HepG2 (cell line): Measurements from ENCODE around the gene NPHS1. TPM values are rescaled to one million over a fixed set of nuclear protein-coding genes. Genes with fewer than 3 reads are reported as not detected.

Source experiments
- ATAC-seq: fragments of 200-7000 bp; cut with Tn5 transposase; 3 replicates; pipeline ENCODE4 v1.9.1; 2020; ENCODE audit warnings: mild to moderate bottlenecking, moderate library complexity
- BruUV-seq: library from RNA; stranded (reverse); fragments of 400-500 nt; replicated peaks from 2 replicates; lab custom pipeline; 2021; lab: Mats Ljungman, UMichigan
- CTCF ChIA-PET: fragments of 300-600 bp; formaldehyde crosslinking; extraction: SDS; loops from one replicate; lab custom pipeline; 2021; ENCODE audit warnings: low total read pairs, inconsistent platforms, low intra/inter-chr PET ratio; lab: Yijun Ruan, JAX
- POLR2A ChIA-PET: fragments of 350-600 bp; sonication (Branson Sonifier 250); formaldehyde crosslinking; loops from one replicate; lab custom pipeline; 2020; ENCODE audit warnings: antibody characterized with exemption, inconsistent platforms; lab: Yijun Ruan, JAX
- DNase-seq: peaks from one replicate; pipeline ENCODE4 v3.0.0-alpha.2; 2015; ENCODE audit warnings: low spot score
- FAIRE-seq: peaks from 3 replicates; lab custom pipeline; 2011; peaks lifted over from hg19 to GRCh38; lab: Jason Lieb, UNC
- H2AFZ ChIP-seq: one replicate; pipeline ENCODE4 v1.6.1; 2011; ENCODE audit warnings: low read length, inconsistent platforms
- H3K27ac ChIP-seq: fragments of 300-600 bp; 3 replicates; pipeline ENCODE4 v1.8.0; 2011; ENCODE audit warnings: mixed run types, mild to moderate bottlenecking, mixed read lengths, low read length, inconsistent platforms; ENCODE audit not compliant: insufficient read depth; ENCODE audit errors: extremely low read length
- H3K27me3 ChIP-seq, 2 experiments: fragments of 200-600 bp in 1 of 2; 2 replicates in 1 of 2; 3 replicates in 1 of 2; pipeline versions ENCODE4 v1.6.0 to v1.8.0; 2011; ENCODE audit warnings: low read length in 2 of 2, mild to moderate bottlenecking in 2 of 2, moderate library complexity in 2 of 2, inconsistent platforms in 1 of 2; ENCODE audit not compliant: insufficient read depth in 2 of 2, control insufficient read depth in 1 of 2
- H3K36me3 ChIP-seq, 2 experiments: fragments of 200-600 bp in 1 of 2; replicated peaks in 1 of 2; 2 replicates in 1 of 2; 3 replicates in 1 of 2; pipeline versions ENCODE4 v1.5.1 to v1.8.0; 2011; ENCODE audit warnings: low read length in 2 of 2, inconsistent platforms in 1 of 2; ENCODE audit not compliant: insufficient read depth in 2 of 2, control insufficient read depth in 1 of 2
- H3K4me1 ChIP-seq: 2 replicates; pipeline ENCODE4 v1.5.1; 2012; ENCODE audit warnings: low read length, inconsistent platforms; ENCODE audit not compliant: insufficient read depth
- H3K4me2 ChIP-seq: 2 replicates; pipeline ENCODE4 v1.6.0; 2011; ENCODE audit warnings: low read depth, low read length, inconsistent platforms
- H3K4me3 ChIP-seq, 3 experiments: fragments of 200-600 bp in 1 of 3; sonication (generic), shearing (Covaris generic) in 1 of 3; replicated peaks in 1 of 3; 2 replicates each; pipeline ENCODE4 v1.5.1; 2011 to 2016; ENCODE audit warnings: low read length in 3 of 3, inconsistent platforms in 2 of 3, low read depth in 2 of 3, mild to moderate bottlenecking in 2 of 3, control low read depth in 1 of 3, mixed read lengths in 1 of 3; ENCODE audit not compliant: insufficient read depth in 1 of 3
- H3K79me2 ChIP-seq: one replicate; pipeline ENCODE4 v1.6.1; 2011; ENCODE audit warnings: low read length, inconsistent platforms; ENCODE audit not compliant: insufficient read depth
- H3K9ac ChIP-seq: 2 replicates; pipeline ENCODE4 v1.6.0; 2011; ENCODE audit warnings: mild to moderate bottlenecking, low read depth, low read length, inconsistent platforms; ENCODE audit not compliant: insufficient read depth
- H3K9me3 ChIP-seq: 2 replicates; pipeline ENCODE4 v1.5.1; 2012; ENCODE audit warnings: mild to moderate bottlenecking, low read length
- H4K20me1 ChIP-seq: 2 replicates; pipeline ENCODE4 v1.6.0; 2011; ENCODE audit warnings: inconsistent platforms, mild to moderate bottlenecking, low read length, moderate library complexity; ENCODE audit not compliant: insufficient read depth
- EP300 ChIP-seq, 3 experiments: sonication (generic) in 1 of 3; formaldehyde crosslinking in 1 of 3; IDR thresholded peaks; 2 replicates each; pipeline versions ENCODE4 v1.5.1 to v1.6.1; 2011 to 2020; ENCODE audit warnings: low read depth in 2 of 3, low read length in 2 of 3, borderline replicate concordance in 1 of 3, improper control_type of control experiment in 1 of 3, mild to moderate bottlenecking in 1 of 3, missing genetic modification reagents in 1 of 3, moderate library complexity in 1 of 3
- JUND ChIP-seq: sonication (generic); formaldehyde crosslinking; IDR thresholded peaks from 2 replicates; pipeline ENCODE4 v1.8.0; 2022; ENCODE audit warnings: mild to moderate bottlenecking, missing genetic modification reagents
- MTA1 ChIP-seq: sonication (generic); formaldehyde crosslinking; IDR thresholded peaks from 2 replicates; pipeline ENCODE4 v1.4.0; 2020; ENCODE audit warnings: missing genetic modification reagents, mild to moderate bottlenecking, borderline replicate concordance
- NR3C1 ChIP-seq: sonication (generic); formaldehyde crosslinking; IDR thresholded peaks from 2 replicates; pipeline ENCODE4 v1.4.0; 2020; ENCODE audit warnings: missing genetic modification reagents
- RXRB ChIP-seq: IDR thresholded peaks from 2 replicates; pipeline ENCODE4 v1.6.1; 2016; ENCODE audit warnings: borderline replicate concordance, missing genetic modification reagents, missing compliant biosample characterization
- SMARCE1 ChIP-seq: fragments of 450-650 bp; IDR thresholded peaks from 2 replicates; pipeline ENCODE4 v1.6.1; 2017; ENCODE audit warnings: borderline replicate concordance
- SP1 ChIP-seq, 2 experiments: fragments of 450-650 bp in 1 of 2; sonication (generic) in 1 of 2; formaldehyde crosslinking in 1 of 2; IDR thresholded peaks; 2 replicates each; pipeline versions ENCODE4 v1.4.0 to v1.6.1; 2016 to 2020; ENCODE audit warnings: missing genetic modification reagents in 1 of 2
- ZBTB21 ChIP-seq: sonication (generic); formaldehyde crosslinking; IDR thresholded peaks from 2 replicates; pipeline ENCODE4 v1.4.0; 2020; ENCODE audit warnings: missing genetic modification reagents
- ZBTB38 ChIP-seq: sonication (generic); formaldehyde crosslinking; IDR thresholded peaks from 2 replicates; pipeline ENCODE4 v1.5.1; 2020; ENCODE audit warnings: mild to moderate bottlenecking, missing genetic modification reagents
- ZEB1 ChIP-seq: IDR thresholded peaks from 2 replicates; pipeline ENCODE4 v1.6.1; 2012; ENCODE audit warnings: mild to moderate bottlenecking, low read depth, inconsistent platforms; ENCODE audit not compliant: insufficient replicate concordance
- ZFP62 ChIP-seq: sonication (generic); formaldehyde crosslinking; IDR thresholded peaks from 2 replicates; pipeline ENCODE4 v1.4.0; 2020; ENCODE audit warnings: missing genetic modification reagents
- ZNF121 ChIP-seq: sonication (generic); formaldehyde crosslinking; IDR thresholded peaks from 2 replicates; pipeline ENCODE4 v1.5.0; 2020; ENCODE audit warnings: mild to moderate bottlenecking, missing genetic modification reagents
- ZNF33B ChIP-seq: sonication (generic); formaldehyde crosslinking; IDR thresholded peaks from 2 replicates; pipeline ENCODE4 v1.5.1; 2020; ENCODE audit warnings: mild to moderate bottlenecking, missing genetic modification reagents
- ZNF563 ChIP-seq: sonication (generic); formaldehyde crosslinking; IDR thresholded peaks from 2 replicates; pipeline ENCODE4 v1.8.0; 2022; ENCODE audit warnings: mild to moderate bottlenecking, moderate library complexity, missing genetic modification reagents
- ZNF678 ChIP-seq: sonication (generic); formaldehyde crosslinking; IDR thresholded peaks from 2 replicates; pipeline ENCODE4 v1.4.0; 2020; ENCODE audit warnings: mild to moderate bottlenecking, missing genetic modification reagents
- ZNF75D ChIP-seq: sonication (generic); formaldehyde crosslinking; IDR thresholded peaks from 2 replicates; pipeline ENCODE4 v1.8.1; 2023; ENCODE audit warnings: missing genetic modification reagents, mild to moderate bottlenecking, borderline replicate concordance
- ZSCAN25 ChIP-seq: sonication (generic); formaldehyde crosslinking; IDR thresholded peaks from 2 replicates; pipeline ENCODE4 v1.8.0; 2022; ENCODE audit warnings: mild to moderate bottlenecking, missing genetic modification reagents
- WGBS: methylation state at CpG from one replicate; pipeline ENCODE4 v1.1.6; 2017; ENCODE audit warnings: low lambda C conversion rate; 5-methylcytosine and 5-hydroxymethylcytosine counted together
- in situ Hi-C: cut with HindIII; loops from 2 replicates; pipeline ENCODE4 v1.10.0; 2017; ENCODE audit warnings: low pct_unique_long_range_greater_than_20kb; ENCODE audit not compliant: extremely low pct_ligation_motif_present
- intact Hi-C: fragments of 100-400 bp; cut with micrococcal nuclease; formaldehyde crosslinking; loops from one replicate; pipeline ENCODE4 v1.10.0; 2022; ENCODE audit not compliant: unreplicated experiment
- polyA plus RNA-seq, 8 experiments: library from polyadenylated mRNA; depleted of rRNA in 3 of 8; stranded (reverse) in 7 of 8; unstranded in 1 of 8; fragments of >200 nt; fragmentation: Illumina TruSeq in 4 of 8; extraction: Trizol in 4 of 8; gene quantifications; 2 replicates each; pipeline versions ENCODE4 v1.2.1 to v1.2.3, GENCODE V29; 2011 to 2016; ENCODE audit warnings: low read depth in 4 of 8, missing spikeins in 1 of 8, mixed read lengths in 1 of 8; ENCODE audit not compliant: insufficient read depth in 1 of 8
- total RNA-seq, 5 experiments: library from RNA; depleted of rRNA; stranded (reverse); fragments of >200 nt; fragmentation: Illumina TruSeq; extraction: Trizol; gene quantifications; 2 replicates each; pipeline ENCODE4 v1.2.3, GENCODE V29; 2016; ENCODE audit warnings: low read depth in 1 of 5
- TF ChIP-seq, protein P1 (sequence below): sonication (generic); formaldehyde crosslinking; IDR thresholded peaks from 2 replicates; pipeline ENCODE4 v1.4.0; 2020; ENCODE audit warnings: missing genetic modification reagents, borderline replicate concordance
- TF ChIP-seq, protein P2 (sequence below): sonication (generic); formaldehyde crosslinking; IDR thresholded peaks from 2 replicates; pipeline ENCODE4 v1.8.0; 2022; ENCODE audit warnings: missing genetic modification reagents, mild to moderate bottlenecking, moderate library complexity, borderline replicate concordance

Gene NPHS1
- total and polyA plus RNA-seq, 2 of the 13 experiments (the other 11 are each of a cell fraction or from before 2014, with no cell fraction given) = not detected

DNA sequence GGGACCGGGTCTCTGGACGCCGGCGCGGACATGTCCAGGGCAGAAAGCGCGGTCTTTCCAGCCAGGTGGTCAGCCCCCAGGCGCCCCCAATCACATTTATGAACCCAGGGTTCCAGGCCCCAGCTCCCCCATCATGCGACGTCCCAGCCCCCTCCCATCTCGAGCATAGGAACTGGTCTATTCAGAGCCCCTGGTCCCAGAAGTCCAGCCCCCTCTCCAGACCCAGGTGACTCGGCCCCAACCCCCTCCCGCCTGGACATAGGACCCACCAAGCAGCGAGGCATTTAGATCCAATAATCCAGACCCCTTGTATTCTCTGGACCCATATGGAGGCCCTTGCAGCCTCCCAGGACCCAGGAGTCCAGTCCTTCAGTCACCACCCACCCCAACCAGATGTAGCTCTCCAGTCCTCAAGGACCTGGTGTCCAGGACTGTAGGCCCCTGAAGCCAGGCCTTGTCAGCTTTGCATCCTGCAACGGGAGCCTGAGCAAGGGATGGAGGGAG is 16.6 kb upstream of the NPHS1 start:
- peak; percentile 13; the same call in 2 of the 3 replicates for ATAC-seq
- no peak overlapping the region for H2AFZ ChIP-seq
- H3K36me3 ChIP-seq = no peaks in the 10 kb centered on the region
- no peak for FAIRE-seq
- H3K4me2 ChIP-seq = peak overlapping the region; percentile 61
- CTCF ChIA-PET = no interaction called here
- no peaks in the 10 kb centered on the region; a peak in 2 of 5 replicates for H3K27me3 ChIP-seq
- intact Hi-C loops (no loop called here), in situ Hi-C loops (no loop called here)
- POLR2A ChIA-PET = no interaction called here
- DNase-seq = no peak
- H3K27ac ChIP-seq = no peak overlapping the region
- WGBS = 0% methylated on average over 4 of the region's 15 CpGs
- H3K4me1 ChIP-seq = peaks cover 16% of the 10 kb centered on the region
- H3K4me3 ChIP-seq = peak overlapping the region; percentile 43 to 52 (median 47); a peak in 4 of 6 replicates
- H3K79me2 ChIP-seq = no peaks in the 10 kb centered on the region
- no peak overlapping the region for H3K9ac ChIP-seq
- no peaks in the 10 kb centered on the region for H3K9me3 ChIP-seq
- BruUV-seq = no TSS peak
- no peaks in the 10 kb centered on the region for H4K20me1 ChIP-seq
- TF ChIP-seq, protein P1, sequence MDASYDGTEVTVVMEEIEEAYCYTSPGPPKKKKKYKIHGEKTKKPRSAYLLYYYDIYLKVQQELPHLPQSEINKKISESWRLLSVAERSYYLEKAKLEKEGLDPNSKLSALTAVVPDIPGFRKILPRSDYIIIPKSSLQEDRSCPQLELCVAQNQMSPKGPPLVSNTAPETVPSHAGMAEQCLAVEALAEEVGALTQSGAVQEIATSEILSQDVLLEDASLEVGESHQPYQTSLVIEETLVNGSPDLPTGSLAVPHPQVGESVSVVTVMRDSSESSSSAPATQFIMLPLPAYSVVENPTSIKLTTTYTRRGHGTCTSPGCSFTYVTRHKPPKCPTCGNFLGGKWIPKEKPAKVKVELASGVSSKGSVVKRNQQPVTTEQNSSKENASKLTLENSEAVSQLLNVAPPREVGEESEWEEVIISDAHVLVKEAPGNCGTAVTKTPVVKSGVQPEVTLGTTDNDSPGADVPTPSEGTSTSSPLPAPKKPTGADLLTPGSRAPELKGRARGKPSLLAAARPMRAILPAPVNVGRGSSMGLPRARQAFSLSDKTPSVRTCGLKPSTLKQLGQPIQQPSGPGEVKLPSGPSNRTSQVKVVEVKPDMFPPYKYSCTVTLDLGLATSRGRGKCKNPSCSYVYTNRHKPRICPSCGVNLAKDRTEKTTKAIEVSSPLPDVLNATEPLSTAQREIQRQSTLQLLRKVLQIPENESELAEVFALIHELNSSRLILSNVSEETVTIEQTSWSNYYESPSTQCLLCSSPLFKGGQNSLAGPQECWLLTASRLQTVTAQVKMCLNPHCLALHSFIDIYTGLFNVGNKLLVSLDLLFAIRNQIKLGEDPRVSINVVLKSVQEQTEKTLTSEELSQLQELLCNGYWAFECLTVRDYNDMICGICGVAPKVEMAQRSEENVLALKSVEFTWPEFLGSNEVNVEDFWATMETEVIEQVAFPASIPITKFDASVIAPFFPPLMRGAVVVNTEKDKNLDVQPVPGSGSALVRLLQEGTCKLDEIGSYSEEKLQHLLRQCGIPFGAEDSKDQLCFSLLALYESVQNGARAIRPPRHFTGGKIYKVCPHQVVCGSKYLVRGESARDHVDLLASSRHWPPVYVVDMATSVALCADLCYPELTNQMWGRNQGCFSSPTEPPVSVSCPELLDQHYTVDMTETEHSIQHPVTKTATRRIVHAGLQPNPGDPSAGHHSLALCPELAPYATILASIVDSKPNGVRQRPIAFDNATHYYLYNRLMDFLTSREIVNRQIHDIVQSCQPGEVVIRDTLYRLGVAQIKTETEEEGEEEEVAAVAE (CRISPR knock-in tag) = no peak
- TF ChIP-seq ZBTB21 = no peak
- 0 out of 2 replicates have a peak, but pooled peaks have one; percentile 15 for TF ChIP-seq ZNF563 (CRISPR knock-in tag)
- no peak for TF ChIP-seq ZNF678 (CRISPR knock-in tag)
- no peak for TF ChIP-seq SMARCE1
- no peak for TF ChIP-seq RXRB
- TF ChIP-seq ZEB1 = no peak
- TF ChIP-seq EP300 (IDR thresholded peaks at IDR 0.05; ENCODE audit: low read depth in 2 of 2, low read length in 2 of 2) = no peak
- TF ChIP-seq EP300 (CRISPR knock-in tag; IDR thresholded peaks at IDR 0.05; ENCODE audit: borderline replicate concordance) = no peak
- no peak for TF ChIP-seq ZBTB38 (CRISPR knock-in tag)
- TF ChIP-seq NR3C1 (CRISPR knock-in tag) = no peak
- TF ChIP-seq ZNF33B = no peak
- TF ChIP-seq SP1 (IDR thresholded peaks at IDR 0.05) = no peak
- TF ChIP-seq SP1 (CRISPR knock-in tag; IDR thresholded peaks at IDR 0.05) = no peak
- TF ChIP-seq ZNF75D (CRISPR knock-in tag) = no peak
- TF ChIP-seq JUND (CRISPR knock-in tag) = no peak
- TF ChIP-seq ZSCAN25 (CRISPR knock-in tag) = no peak
- no peak for TF ChIP-seq ZNF121 (CRISPR knock-in tag)
- no peak for TF ChIP-seq ZFP62 (CRISPR knock-in tag)
- TF ChIP-seq, protein P2, sequence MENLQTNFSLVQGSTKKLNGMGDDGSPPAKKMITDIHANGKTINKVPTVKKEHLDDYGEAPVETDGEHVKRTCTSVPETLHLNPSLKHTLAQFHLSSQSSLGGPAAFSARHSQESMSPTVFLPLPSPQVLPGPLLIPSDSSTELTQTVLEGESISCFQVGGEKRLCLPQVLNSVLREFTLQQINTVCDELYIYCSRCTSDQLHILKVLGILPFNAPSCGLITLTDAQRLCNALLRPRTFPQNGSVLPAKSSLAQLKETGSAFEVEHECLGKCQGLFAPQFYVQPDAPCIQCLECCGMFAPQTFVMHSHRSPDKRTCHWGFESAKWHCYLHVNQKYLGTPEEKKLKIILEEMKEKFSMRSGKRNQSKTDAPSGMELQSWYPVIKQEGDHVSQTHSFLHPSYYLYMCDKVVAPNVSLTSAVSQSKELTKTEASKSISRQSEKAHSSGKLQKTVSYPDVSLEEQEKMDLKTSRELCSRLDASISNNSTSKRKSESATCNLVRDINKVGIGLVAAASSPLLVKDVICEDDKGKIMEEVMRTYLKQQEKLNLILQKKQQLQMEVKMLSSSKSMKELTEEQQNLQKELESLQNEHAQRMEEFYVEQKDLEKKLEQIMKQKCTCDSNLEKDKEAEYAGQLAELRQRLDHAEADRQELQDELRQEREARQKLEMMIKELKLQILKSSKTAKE (CRISPR knock-in tag) = no peak
- 0 out of 2 replicates have a peak, but pooled peaks have one; percentile 7 for TF ChIP-seq MTA1 (CRISPR knock-in tag)
